ENCODE measurements around the gene BBS9. TPM values are rescaled to one million over a fixed set of nuclear protein-coding genes. Genes with fewer than 3 reads are reported as not detected.

Gene BBS9
- total RNA-seq, 1 donor from 2014 or later = 28.4 TPM

DNA sequence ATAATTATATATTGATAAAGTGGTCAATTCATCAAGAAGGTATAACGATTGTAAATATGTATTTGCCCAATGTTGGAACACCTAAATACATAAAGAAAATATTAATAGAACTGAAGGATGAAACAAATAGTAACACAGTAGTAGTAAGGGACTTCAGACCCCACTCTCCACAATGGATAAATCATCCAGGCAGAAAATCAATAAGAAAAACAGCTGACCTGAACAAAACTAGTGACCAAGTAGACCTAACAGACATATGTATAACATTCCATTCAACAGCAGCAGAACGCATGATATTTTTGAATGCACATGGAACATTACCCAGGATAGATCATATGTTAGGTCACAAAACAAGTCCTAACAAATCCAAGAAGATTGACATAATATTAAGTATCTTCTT is 489.9 kb downstream of the BBS9 start:
- Histone ChIP-seq H3K9me3 (peaks cover 7% of the 10 kb centered on the region), H3K4me3 (no peak overlapping the region), H3K27ac (no peak overlapping the region), H3K4me1 (no peaks in the 10 kb centered on the region), H3K27me3 (ENCODE audit: low read depth) (no peaks in the 10 kb centered on the region), H3K36me3 (no peaks in the 10 kb centered on the region)
- intact Hi-C loops (cut with DNase I) = no loop called here
- DNase-seq (no peak), ATAC-seq (no peak)
- no peak for TF ChIP-seq CTCF (IDR thresholded peaks at IDR 0.05)

- H3K9me3 ChIP-seq = peaks cover 17% of the 10 kb centered on the region
- TF ChIP-seq CTCF (IDR thresholded peaks at IDR 0.05) = no peak
- no peaks in the 10 kb centered on the region for H3K4me1 ChIP-seq
- H3K27ac ChIP-seq = no peak overlapping the region
- no peak for DNase-seq
- no peaks in the 10 kb centered on the region for H3K36me3 ChIP-seq
- H3K27me3 ChIP-seq (ENCODE audit: low read depth) = no peaks in the 10 kb centered on the region
- H3K4me3 ChIP-seq = no peak overlapping the region
- no peak for ATAC-seq
- intact Hi-C loops (cut with DNase I) = no loop called here
Observed at GRCh38 chr7:33623267-33623666, 493.9 kb downstream of the BBS9 start.

GRCh38 chr7:33624215-33624614 is 494.9 kb downstream of the BBS9 start:
- Histone ChIP-seq H3K4me3 (no peak overlapping the region), H3K4me1 (no peaks in the 10 kb centered on the region), H3K36me3 (no peaks in the 10 kb centered on the region), H3K9me3 (peaks cover 17% of the 10 kb centered on the region), H3K27ac (no peak overlapping the region), H3K27me3 (ENCODE audit: low read depth) (no peaks in the 10 kb centered on the region)
- ATAC-seq (no peak), DNase-seq (no peak)
- intact Hi-C loops (cut with DNase I) = no loop called here
- TF ChIP-seq CTCF (IDR thresholded peaks at IDR 0.05) = no peak

GRCh38 chr7:33626869-33627268 is 497.5 kb downstream of the BBS9 start:
- no peak for TF ChIP-seq CTCF (IDR thresholded peaks at IDR 0.05)
- DNase-seq = no peak
- Histone ChIP-seq H3K36me3 (no peaks in the 10 kb centered on the region), H3K27ac (no peak overlapping the region), H3K4me3 (no peak overlapping the region), H3K4me1 (no peaks in the 10 kb centered on the region), H3K27me3 (ENCODE audit: low read depth) (no peaks in the 10 kb centered on the region), H3K9me3 (peaks cover 10% of the 10 kb centered on the region)
- no peak for ATAC-seq
- intact Hi-C loops (cut with DNase I) = no loop called here

- Histone ChIP-seq H3K9me3 (peaks cover 10% of the 10 kb centered on the region), H3K27me3 (ENCODE audit: low read depth) (no peaks in the 10 kb centered on the region), H3K4me3 (no peak overlapping the region), H3K27ac (no peak overlapping the region), H3K4me1 (no peaks in the 10 kb centered on the region), H3K36me3 (no peaks in the 10 kb centered on the region)
- intact Hi-C loops (cut with DNase I) = no loop called here
- no peak for TF ChIP-seq CTCF (IDR thresholded peaks at IDR 0.05)
- no peak for DNase-seq
- ATAC-seq = no peak
Observed at GRCh38 chr7:33627741-33628140, 498.4 kb downstream of the BBS9 start.

DNA sequence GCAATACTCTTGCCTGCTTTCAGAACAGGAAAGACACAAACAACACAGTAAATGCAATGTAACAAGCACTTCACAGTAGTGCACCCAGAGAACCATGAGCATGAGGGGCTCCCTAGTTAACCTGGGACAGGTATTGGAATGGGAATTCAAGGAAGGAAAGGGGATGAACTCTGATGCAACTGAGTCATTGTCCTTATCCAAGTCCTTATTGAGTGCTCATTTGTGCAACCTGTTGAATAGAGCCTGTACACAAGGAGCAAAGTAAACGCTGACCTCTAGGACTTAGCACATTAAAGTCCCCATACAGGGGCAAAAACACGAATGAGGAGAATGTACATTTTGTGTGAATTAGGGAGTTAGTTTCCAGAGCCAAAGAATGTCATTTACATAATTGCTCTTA is 499.5 kb downstream of the BBS9 start:
- no peak overlapping the region for H3K4me3 ChIP-seq
- no peaks in the 10 kb centered on the region for H3K27me3 ChIP-seq (ENCODE audit: low read depth)
- ATAC-seq (no peak), DNase-seq (no peak)
- no peak for TF ChIP-seq CTCF (IDR thresholded peaks at IDR 0.05)
- H3K36me3 ChIP-seq = no peaks in the 10 kb centered on the region
- H3K27ac ChIP-seq = no peak overlapping the region
- H3K4me1 ChIP-seq = no peaks in the 10 kb centered on the region
- intact Hi-C loops (cut with DNase I) = no loop called here
- H3K9me3 ChIP-seq = peaks cover 10% of the 10 kb centered on the region
